CD4-positive, alpha-beta T cell treated with Interleukin-4 for 4 hours (primary cell): ENCODE measurements around the gene SLC4A9.

Experiments
- DNase-seq: peaks from one replicate; pipeline ENCODE4 v3.0.0-alpha.2; 2020

Gene SLC4A9

DNA sequence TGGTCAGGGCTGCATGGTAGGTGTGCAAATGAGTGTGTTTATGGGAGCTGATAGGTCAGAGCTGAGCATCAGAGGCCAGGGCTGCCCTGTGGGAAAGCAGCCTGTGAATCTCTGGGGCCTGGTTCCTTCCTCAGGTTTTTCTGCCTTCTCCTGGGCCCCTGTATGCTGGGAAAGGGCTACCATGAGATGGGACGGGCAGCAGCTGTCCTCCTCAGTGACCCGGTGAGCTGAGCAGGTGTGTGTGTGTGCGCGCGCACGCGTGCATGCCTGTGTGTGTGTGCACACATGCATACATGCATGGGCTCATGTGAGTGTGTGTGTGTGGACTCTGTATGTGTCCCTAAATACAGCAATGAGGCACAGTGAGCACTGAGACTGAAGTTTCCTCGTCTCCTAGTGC lies 2.3 kb downstream of the SLC4A9 start:
- DNase-seq = no peak

GRCh38 chr5:140362875-140363630 lies 3.1 kb downstream of the SLC4A9 start:
- DNase-seq = peak; percentile 78

GRCh38 chr5:140363631-140364471 lies 3.9 kb downstream of the SLC4A9 start:
- no peak for DNase-seq

DNA sequence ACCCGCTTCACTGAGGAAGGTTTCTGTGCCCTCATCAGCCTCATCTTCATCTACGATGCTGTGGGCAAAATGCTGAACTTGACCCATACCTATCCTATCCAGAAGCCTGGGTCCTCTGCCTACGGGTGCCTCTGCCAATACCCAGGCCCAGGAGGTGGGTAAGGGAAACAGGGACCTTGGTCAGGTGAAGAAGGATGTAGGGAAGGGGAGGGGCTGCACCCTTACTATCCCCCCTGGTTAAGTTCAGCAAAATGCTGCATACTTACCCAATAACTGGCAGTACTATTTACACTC lies 4.4 kb downstream of the SLC4A9 start:
- DNase-seq = no peak

DNA sequence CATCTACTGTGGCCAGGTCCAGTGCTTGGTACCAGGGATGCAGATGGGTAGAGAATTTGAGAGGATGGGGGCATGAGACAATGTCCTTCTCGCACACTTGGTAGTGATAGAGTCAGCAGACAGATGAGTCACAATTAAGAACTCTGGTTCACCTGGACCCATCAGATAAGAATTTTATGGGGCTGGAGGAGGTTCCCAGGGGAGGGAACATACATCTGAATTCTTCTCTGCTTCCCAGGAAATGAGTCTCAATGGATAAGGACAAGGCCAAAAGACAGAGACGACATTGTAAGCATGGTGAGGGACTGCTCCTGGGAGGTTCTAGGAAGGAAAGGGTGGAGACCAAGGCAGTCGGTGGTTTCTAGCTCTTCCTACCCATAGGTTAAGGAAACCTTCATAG lies 5.3 kb downstream of the SLC4A9 start:
- no peak for DNase-seq

GRCh38 chr5:140365941-140366340 lies 5.9 kb downstream of the SLC4A9 start:
- no peak for DNase-seq

DNA sequence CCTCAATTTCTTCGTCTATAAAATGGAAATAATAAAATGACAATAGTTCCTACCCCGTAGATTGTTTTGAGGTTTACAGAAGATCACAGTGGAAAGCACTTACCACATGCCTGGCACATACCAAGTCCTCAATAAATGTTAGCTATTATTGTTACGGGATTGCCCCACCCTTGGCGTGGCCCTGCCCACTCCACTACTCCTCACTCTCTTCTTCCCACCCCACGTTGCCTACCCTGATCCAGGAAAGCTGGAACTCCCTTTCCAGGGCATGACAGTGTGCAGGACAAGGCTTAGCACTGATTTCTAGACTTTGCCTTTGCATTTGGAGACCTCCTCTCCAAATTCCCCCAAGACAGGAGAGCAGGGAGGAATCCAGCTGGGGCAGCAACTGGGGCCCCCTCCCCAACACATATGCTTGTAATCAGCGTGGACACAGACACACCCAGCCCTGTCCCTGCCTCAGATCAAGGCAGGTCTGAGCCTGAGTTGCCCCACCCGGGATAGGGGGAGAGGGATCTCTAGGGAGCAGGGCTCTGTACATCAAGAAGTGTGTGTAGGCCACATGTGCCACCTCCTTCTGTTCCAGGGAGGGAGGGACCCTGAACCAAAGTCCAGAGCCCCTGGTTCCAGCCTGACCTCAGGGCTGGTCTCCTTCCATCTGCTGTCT lies 6.7 kb downstream of the SLC4A9 start:
- DNase-seq = no peak

- DNase-seq = no peak
Observed at GRCh38 chr5:140367256-140368013, 7.4 kb downstream of the SLC4A9 start.

- DNase-seq = no peak
Observed at GRCh38 chr5:140371356-140372151, 11.6 kb downstream of the SLC4A9 start.

DNA sequence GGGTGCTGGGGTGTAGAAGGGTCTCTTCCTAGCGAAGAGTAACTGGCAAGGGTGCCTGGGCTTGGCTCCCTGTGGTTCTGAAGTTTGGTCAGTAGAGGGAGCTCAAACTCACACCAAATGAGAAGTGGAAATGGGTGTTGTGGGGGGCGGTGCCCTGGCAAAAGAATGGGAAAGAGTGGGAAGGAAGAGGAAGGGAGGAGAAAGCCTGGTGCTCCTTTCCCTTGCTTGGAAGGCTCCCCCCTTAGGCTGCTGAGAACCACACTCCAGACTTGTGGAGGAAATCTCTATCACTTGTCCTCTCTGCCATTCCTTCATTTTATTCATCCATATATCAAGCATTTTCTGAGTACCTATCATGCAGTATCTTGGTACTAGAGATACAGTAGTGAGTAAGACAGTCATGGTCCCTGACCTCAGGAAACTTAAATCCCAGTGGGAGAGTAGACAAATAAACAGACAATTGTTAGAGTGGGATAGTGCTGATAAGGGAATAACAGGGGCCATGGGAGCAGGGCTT lies 13.0 kb downstream of the SLC4A9 start:
- peak; percentile 41 for DNase-seq

- no peak for DNase-seq
Observed at GRCh38 chr5:140381351-140381750, 21.4 kb downstream of the SLC4A9 start.

- DNase-seq = no peak
Observed at GRCh38 chr5:140381972-140382371, 22.0 kb downstream of the SLC4A9 start.

GRCh38 chr5:140382866-140383265 lies 22.9 kb downstream of the SLC4A9 start:
- no peak for DNase-seq

GRCh38 chr5:140383300-140383699 lies 23.3 kb downstream of the SLC4A9 start:
- no peak for DNase-seq

DNA sequence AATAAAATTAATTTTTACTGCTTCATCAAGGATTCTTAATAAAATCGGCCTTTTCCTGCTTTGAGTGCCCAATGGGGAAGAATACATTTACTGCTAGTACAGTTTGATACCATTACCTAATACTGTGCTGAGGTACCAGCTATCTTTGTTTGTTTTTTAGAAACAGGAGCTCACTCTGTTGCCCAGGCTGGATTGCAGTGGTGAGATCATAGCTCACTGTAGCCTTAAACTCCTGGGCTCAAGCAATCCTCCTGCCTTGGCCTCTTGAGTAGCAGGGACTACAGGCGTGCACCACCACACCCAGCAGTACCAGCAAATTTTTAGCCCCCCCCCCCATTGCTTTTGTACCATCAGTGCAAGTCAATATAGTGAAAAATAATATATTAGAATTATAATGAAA lies 28.1 kb downstream of the SLC4A9 start:
- DNase-seq = no peak

GRCh38 chr5:140391312-140391711 lies 31.3 kb downstream of the SLC4A9 start:
- no peak for DNase-seq

DNA sequence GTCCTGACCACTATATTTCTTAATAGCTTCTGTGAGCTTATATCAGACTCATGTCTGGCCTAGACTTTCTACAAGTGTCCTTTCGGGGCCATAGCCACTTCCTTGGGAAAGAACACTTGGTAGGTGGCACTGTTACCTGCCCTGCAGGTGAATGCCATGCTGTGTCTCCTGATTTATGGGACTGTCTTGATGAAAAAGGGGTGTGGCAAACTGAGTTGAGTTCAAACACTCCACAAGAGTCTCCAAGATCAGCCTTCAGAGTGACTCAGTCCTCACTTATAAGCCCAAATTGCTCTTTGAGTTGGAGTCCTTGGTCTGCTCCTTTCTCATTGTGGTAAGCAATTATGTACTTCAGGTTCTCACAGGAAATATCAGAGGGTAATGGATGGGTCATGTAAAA lies 31.7 kb downstream of the SLC4A9 start:
- DNase-seq = no peak

- no peak for DNase-seq
Observed at GRCh38 chr5:140393738-140394137, 33.7 kb downstream of the SLC4A9 start.

DNA sequence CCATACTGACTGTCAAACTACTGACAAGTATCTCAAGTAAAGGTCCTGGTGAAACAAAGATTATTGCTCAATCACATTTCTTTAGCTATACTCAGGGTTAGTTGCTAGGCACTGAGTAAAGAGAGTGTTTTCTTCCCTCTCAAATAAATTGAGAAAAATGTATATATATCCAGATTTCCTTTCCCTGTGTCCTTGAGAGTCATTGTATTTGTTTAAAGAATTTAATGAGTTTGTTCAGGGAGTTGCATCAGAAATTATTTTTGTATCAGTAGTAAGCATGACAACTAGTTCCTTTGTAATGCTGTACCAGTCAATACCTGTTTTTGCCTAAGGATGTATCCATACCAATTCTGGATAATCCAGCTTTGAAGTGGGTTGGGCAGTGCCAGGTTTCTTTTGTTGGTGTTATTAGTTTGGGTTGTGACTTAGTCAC lies 38.4 kb downstream of the SLC4A9 start:
- no peak for DNase-seq

- DNase-seq = no peak
Observed at GRCh38 chr5:140399979-140400729, 40.2 kb downstream of the SLC4A9 start.

DNA sequence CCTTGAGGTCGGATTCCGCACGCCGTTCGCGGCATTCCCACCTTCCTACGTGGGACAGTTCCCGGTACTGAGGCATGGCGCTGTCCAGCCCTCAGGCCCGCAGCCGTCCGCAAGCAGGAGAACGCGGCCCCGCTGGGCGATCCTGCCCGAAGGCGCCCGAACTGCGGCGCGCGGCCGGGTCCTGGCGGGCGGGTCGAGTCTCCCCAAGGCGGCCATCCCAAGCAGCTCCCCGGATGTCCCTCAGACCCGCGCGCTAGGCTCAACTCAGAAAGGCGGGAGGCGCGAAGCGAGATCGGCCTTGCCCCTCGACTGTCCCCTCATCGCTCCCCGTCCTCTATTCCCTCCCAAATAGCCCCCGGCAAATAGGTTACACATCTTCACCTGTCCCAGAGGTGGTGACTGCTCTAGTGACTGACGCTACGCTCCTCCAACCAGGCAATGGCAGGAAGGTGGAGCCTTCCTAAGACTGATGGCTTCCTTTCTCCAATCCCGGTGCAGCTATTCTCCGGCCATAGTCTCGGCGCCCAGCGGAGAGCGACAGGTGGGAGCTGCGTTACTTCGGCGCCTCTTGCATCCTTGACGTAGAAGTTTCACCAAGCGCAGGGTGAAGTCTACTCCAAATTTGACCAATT lies 40.9 kb downstream of the SLC4A9 start:
- DNase-seq = peak; percentile 94
